Stromal cell of bone marrow (primary cell): Measurements from ENCODE around the gene UBE3B.

Source experiments
- DNase-seq: peaks from one replicate; pipeline ENCODE4 v3.0.0-alpha.2; 2012; ENCODE audit warnings: low read depth

The UBE3B gene

DNA sequence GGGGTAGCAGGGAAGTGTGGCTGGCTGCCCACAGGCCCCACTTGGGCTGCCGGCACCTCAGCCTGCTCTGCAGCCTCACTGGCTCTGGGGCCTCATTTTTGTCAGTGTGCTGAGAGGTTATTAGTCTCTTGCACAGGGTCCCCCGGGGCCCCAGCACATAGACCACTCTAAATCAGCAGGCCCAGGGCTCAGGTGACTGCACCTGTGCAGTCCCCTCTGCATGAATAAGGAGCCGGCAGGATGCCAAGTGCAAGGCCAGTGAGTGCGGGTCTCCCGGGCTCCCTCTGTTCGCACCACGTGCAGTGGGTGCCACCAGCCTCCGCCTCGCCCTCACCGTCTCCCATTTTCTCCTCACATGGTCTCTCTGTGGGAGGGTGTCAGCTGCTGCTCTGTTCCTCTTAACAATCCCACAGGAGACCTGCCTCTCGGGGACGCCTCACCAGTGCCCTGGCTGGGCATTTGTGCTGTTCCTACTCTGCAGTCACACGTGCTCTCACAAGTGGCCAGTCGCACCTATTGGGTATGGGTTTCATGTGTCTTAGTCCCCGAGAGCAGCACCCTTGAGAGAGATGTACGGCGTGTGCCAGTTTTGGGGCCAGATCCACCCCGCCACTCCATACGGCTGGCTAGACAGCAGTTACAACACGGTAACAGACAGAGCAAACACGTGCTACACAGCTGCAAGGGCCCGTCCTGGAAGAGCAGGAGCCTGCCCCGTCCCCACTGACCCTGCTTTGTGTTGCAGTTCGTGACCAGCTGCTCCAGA is 55.5 kb downstream of the UBE3B start:
- no peak for DNase-seq

DNA sequence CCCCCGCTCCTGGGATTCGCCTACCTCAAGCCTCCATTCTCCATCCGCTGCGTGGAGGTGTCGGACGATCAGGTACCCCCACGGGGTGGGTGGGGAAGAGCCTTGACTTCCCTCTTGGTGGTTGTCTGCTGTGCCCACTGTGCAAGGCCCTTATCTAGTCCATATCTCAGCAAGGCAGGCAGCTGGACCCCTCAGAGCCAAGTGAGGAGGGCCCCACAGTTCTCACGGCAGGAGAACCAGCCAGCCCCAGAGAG is 56.0 kb downstream of the UBE3B start:
- no peak for DNase-seq

DNA sequence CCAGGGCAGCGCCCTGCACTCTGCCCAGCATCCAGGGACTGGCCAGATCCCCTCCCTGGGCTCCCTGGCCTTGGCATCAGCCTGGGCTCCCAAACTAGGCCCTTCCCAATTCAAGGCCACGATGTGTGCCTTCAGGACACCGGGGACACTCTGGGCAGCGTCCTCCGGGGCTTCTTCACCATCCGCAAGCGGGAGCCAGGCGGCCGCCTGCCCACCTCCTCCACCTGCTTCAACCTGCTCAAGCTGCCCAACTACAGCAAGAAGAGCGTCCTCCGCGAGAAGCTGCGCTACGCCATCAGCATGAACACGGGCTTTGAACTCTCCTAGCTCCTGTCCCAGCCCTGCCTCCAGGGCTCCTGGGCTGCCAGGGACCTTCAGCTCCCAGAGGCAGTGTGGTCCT is 57.0 kb downstream of the UBE3B start:
- no peak for DNase-seq

DNA sequence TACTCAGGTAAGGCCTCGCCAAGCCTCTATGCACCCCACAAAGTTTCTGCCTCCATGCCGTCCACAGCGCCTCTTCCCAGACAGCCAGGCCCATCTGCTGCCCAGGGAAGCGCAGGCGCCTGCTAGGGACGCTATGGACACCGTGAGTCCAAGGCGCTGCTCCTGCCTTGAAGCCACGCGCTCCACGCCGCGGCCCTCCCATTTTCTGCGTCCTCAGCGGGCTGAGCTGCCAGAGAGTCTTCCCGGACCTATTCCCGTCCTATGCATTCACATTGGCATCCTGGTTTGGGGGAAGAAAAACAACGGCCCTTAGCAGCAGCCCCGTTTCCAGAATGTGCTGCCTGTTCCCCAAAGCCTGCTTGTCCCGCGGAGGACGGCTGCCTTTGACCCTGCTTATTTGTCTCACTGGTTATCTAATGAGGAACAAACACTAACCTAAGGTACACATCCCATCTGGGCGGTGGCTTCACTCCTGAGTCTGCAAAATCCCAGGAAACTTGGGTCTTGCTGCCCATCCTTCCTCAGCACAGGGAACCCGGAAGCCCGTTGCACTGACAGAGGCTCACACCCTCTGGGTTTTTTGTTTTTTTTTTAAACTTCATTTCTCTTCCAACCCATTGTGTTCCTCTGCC is 57.9 kb downstream of the UBE3B start:
- DNase-seq: no peak

DNA sequence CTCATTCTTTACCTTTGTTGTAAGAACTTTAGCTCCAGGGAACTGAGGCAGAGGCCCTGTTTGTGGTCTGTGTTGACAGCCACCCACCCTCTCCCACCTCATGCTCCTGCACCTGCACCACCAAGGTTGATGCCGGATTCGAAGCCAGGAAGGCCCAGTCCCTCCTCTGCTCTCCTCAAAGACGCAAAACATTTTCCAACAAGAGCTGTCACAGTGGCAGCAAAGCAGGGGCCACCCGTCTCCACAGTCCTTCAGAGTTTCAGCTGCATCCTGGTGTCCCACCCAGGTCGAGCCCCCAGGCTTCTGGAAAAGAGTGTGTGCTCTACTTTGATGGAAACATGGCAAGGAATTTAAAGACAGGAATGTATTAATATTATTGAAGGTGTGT is 58.4 kb downstream of the UBE3B start:
- no peak for DNase-seq

DNA sequence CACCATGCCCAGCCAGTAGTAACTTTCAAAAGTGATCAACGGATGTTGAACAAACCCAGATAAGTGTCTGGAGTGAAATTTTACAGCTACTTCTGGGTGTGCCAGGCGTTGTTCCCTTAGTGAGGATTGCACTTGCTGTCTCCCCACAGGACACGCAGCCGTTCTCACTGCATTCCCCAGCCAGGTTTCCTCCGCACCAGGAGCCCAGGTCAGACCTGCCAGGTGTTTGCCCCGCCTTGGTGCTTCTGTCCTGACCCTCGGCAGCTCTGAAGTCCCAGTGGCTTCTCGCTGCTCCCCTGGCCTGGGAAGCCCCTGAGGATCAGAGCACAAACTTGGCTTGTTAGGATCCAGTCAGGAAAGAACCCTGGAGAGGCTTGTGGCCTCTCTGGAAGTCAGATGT is 59.7 kb downstream of the UBE3B start:
- DNase-seq: no peak

DNA sequence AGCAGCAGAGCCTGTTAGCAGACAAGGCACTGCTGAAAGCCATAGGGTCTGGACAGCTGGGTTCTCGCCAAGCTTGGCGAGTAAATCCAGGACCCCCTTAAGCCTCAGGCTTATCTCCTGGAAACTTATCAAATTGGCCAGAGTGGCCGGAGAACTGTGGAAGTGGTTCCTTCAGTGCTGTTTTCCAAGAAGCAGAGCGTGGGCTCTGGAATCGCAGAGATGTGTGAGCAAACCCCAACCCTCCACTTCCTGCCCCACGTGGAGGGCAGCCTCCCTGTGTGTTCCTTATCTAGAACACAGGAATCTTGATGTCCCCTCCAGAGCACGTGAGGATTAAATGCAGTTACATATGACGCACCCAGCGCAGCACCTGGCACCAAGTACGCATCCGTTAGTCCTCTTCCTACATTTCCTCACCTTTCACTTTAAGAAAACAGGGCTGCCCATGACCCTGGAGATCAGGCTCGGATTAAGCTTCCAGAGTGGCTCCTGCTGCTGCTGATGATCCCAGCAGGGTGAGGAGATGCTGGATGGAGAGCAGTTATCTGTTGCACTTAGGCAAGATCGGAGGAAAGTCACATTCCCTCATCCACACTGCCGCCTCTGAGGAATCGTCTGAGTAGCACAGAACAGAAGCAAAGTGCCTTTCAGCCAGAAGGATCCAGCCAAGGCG is 60.9 kb downstream of the UBE3B start:
- DNase-seq: no peak

DNA sequence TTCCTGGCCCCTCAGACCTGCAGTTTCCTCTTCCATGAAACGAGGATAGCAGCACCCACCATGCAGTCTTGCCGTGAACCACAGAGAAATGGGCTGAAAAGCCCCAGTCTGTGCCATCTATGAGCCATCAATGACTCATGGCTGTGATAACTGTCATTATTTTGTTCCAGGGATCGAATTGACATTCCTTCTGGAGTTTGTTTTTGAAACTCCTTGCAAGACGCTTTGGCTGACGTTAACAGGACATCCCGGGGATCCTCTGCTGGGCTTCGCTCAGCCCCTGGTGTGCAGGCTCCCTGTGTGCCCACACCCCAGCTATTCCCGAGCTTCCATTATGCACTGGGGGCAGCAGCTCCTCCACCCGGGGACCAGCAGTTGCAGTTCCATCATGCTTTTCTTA is 62.1 kb downstream of the UBE3B start:
- peak; percentile 12 for DNase-seq

DNA sequence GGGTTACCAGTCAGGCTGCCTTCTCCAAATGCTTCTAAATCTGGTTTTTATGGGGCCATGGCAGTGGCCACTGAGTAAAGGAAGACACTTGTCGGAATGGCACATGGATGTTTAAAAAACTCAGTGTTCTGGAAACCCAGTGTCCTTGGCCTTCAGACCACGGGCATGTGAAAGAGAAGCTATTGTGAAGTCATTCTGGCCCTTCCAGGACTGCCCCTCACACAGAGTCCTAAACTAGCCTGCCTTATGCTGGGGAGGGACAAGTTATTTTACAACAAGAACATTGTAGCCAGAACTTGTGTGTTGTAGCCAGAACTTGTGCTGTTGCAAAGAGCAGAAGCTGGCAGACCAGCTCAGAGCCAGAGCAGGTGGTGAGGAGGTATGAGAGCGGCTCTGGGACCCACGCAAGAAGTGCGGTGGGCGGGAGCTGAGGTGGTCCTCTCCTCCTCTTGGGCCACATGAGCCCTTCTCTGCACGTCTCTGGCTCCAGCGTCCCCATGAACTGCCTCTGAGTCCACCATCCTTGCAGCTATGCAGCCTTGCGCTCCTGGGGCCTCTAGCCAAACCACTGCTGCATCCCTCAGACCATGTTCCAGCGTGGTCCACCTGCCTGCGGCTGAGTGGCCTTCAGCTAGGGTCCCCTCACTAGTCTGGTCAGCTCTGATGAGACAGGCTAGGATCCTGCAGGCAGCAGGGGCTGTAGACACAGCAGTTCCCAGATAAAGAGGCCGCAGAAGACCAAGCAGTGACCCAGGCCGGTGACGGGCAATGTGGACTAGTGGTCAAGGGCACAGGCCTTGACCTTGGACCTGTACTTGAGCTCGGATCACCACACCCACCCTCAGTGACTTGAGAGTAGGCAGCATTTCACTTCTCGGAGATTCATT is 63.3 kb downstream of the UBE3B start:
- DNase-seq: no peak

DNA sequence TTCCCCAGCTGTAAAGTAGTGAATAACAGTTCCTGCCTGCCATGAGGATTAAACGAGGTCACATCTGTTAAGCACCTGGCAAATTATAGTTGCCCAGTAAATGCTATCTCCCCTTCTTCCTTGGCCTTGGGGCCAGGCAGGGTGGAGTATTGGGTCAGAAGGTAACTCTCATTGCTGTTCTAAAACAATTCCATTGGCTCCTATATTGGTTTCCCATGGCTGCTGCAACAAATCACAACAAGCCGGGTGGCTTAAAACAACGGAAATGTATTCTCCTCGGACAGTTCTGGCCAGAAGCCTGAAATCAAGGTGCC is 63.9 kb downstream of the UBE3B start:
- DNase-seq: no peak

DNA sequence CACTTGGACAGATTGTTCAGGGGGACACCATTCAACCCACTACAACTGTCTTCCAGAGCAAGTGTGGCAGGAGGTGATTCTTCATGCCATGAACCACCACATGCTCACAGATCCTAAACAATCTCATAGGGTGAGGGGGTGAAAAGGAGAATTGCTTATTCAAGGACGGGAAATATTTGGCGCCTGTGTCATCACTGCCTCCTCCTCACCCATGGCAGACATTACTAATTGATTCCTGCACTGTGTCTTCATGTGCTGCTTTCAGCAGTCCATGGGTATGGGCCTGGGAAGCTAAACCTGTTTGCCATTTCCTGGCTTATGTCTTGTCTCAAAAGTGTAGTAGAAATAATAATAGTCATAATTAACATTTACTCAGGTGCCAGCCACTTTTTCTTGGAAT is 64.6 kb downstream of the UBE3B start:
- DNase-seq: peak; percentile 12

DNA sequence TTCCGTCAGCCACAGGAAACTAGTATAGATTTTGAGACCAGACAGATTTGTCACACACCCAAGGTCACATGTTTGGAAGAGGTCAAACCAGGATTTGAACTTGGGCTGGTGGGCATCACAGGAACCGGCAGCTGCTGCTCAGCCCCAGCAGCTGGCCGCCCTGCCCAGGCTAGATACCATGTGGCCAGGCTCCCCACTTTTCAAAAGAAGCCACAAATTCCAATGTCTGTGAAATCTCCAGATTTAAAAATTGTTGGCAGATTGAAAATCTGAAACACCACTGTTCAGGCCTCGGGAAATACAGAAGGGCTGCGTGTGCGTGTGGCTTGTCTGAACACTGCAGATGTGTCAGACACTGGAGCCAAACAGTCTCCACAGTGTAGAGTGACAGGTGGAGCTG is 65.4 kb downstream of the UBE3B start:
- DNase-seq: no peak

DNA sequence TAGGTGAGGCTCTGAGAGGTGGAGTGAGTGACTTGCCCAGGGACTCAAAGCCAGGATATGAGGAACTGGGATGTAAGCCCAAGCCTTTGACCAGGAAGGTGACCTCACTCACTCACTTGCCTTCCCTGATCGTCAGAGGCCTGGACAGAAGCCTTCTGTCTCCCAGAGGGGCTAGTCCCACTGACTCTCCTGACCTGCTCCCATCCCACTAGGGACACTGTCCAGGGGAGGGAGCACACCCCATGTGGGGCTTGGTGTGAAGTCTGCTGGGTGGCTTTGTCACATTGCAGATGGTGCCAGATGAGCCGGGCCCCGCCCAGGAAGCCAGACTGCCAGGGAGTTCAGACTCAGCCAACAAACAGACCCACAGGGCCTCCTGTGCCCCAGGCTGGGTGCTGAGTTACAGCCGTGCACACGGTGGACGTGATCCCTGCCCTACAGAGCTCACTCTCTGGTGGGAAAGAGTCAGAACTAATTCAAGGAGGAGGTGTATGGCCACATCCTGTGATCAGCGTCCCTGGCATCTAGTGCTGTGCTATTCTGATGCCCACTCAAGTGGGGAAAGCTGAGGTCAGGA is 67.6 kb downstream of the UBE3B start:
- DNase-seq: peak; percentile 16

DNA sequence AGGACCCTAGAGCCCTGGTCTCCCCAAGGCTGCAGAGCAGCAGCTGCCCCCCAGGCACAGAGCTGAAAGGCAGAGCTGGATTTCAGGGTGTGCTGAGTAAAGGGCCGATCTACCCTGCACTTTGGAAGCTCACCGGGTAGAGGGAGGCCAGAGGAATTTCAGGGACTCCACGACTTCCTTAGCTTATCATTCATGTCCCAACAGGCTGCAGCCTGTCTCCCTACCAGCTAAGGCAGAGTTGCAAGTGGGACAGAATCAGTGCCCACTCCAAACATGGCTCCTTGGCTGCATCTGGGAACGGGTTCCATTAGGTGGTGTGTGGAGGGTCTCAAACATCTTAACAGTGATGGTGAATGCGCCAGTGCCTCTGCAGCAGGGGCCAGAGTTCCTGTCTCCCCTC is 68.4 kb downstream of the UBE3B start:
- no peak for DNase-seq

DNA sequence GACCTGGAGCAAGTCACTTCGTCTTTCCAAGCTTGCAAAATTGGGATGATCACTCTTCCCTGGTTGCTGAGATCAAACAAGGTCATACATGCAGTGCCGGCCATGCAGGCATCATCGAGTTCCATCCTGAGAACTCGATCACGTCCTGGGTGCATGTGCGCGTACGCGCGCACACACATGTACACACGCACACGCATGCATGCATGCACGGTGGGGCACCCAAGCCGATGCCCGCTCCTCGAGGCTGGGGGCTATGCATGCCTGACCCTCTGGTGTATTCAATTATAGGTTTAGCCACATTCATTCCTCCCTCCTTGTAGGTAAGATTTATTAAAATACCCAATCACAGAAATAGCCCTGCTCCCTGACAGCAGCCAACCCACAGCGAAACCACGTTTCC is 69.9 kb downstream of the UBE3B start:
- DNase-seq: no peak

DNA sequence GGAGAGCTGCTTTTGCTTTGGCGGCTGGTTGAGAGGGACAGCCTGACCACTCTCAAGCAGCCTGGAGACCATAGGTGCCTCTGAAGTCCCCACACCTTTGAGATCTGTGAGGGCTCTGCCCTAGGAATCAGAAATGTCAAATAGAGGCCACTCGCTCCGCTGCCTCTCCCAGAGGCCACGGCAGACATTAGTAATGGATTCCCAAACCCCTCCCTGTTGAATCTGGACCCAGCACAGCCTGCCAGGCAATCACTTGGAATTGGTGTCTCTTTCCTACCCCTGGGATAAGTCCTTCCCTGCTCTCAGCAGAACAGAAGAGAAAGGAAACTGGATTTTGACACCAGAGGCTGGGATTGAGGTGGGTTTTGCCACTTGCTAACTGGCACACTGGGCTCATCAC is 70.8 kb downstream of the UBE3B start:
- DNase-seq: no peak

DNA sequence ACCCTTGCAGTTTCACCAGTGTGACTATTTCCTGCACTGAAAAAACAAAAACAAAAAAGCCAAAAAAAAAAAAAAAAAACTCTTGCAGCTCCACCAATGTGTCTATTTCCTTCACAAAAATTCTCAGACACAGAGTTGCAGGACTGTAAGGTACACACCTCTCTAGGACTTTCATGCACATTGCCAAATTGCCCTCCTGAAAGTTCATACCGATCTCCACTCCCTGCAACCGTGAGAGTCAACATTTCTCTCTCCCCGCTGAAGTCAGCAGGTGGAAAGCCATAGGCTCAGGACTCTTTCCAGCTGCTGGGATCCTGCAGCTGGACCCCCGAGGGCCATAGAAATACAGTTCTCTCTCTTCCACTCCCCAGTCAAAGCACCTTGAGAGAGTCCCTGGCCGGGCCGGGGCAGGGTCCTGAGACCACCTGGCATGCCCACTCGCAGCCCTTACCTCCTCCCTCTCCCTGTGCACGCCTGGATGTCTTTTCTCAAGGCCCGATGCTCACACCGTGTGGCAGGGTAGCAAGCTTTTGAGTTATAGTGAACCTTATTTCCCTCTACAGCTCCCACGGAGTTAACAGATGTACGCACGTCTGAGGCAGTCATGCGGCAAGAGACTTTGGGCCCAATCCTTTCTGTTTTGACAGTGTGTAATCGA is 72.3 kb downstream of the UBE3B start:
- no peak for DNase-seq

DNA sequence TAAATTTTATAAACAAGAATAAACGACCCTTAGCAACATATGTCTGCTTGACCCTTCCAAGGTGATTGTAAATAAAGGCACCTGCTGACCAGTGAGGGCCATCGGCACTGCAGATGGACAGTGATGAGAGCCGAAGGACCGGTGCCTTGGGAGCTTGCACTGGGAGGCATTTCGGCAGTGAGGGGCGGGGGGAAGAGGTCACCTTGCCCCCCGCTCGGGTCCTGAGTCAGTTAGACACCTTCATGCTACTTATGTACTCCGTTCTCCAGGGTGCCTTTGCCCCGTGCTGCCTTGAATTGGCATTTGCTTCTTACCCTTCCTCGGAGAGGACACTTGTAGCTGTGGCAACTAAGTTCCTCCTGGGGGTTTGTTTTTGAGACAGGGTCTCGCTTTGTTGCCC is 72.8 kb downstream of the UBE3B start:
- no peak for DNase-seq

DNA sequence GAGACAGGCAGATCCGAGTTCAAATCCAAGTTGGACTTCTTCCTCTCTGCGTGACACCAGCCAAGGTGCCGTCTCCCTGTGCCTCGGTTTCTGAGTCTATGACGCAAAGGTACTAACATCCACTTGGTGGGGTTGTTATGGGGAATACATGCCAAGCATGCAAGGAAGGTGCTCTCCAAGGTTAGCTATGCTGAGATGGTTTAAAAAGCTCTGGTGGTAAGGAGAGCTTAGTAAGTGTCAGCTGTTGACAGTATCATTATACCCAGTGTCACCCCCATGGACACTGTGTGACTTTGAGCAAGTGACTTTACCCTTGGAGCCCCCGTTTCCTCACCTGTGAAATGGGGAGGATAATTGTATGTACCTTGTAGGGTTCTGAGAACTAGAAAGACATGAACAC is 73.7 kb downstream of the UBE3B start:
- DNase-seq: no peak

DNA sequence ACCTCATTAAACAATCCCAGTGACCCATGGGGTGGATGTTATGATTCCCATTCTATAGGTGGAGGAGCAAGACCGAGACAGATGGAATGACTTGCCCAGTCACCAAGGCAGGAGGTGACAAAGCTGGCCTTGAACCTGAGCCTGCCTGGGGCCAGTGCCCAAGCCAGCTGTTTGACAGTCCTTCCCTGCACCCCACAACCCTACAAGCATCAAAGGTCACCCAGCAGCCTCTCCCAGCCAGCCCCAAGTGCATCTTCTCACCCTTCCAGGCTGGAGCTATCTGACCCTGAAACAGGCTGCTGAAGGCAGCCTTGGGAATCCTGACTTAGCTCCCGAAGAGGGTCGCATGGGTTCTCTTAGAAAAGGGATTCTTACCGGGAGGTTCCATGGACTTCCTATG is 75.5 kb downstream of the UBE3B start:
- DNase-seq: no peak

DNA sequence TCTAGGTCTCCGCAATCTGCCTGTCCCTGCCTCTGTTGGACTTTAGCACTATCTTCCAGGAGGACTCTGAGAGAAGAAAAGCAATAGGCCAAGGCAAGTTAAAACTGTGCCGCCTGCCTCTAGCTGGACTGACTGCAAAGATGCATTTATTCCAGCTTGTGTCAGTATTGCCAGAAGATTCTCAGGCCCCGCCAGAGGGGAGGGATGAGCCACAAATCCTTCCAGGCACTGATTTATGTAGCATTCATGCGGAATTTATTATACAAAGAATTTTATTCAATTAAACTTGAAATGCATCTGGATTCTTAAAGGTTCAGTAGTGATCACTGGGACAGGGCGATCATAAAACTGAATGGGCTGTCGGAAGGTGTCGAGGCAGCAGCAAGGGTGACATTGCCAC is 76.0 kb downstream of the UBE3B start:
- DNase-seq: no peak

DNA sequence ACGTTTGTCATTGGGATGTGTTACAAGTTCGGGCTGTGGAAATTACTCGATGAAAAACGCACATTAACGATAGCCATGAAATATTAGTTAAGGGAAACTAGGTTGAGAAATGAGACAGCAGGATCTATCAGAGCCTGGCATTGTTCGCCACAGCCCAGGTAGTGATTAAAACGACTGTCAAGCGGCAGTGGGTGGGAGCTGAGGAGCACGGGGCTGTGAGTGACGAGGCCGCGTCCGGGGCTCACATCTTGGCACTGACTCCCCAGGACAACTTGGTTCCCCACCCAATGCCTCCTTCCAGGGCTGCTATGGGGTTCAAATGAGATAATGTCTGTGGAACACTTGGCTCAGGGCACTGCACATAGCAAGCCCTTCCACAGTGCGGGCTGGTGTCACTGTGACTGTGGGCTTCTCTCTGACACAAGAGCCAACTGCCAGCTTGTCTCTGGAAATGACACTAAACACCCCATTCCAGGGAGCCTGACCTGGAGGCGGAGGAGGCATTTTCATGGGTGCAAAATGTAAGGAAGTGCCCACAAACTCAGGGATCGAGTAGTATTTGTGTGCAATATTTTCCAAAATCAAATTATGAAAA is 76.6 kb downstream of the UBE3B start:
- no peak for DNase-seq
